Measurements from ENCODE around the gene PPP2R2B. TPM values are rescaled to one million over a fixed set of nuclear protein-coding genes. Genes with fewer than 3 reads are reported as not detected.

The PPP2R2B gene
- total and polyA plus RNA-seq, 3 donors from 2014 or later, result 9.8 to 36.6 (median 32.0) TPM

DNA sequence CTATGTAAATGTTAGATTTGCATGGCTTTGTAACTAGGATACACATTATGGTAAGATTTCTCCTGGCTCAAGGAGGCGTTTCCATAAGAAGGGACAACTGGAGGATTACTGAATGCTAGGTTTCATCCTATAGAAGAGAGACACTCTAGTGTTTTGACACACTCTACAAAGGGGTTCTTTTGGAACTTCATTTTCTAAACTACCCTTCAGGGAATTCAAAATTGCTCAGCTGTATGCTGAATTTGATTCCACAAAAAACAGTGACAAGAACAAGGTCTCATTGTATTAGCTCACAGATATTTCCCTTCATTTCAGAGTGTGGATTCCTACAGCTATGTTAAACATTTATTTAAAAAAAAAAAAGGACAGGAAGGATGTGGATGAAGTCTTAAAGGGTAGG, 151.7 kb downstream of the PPP2R2B start:
- intact Hi-C loops (cut with DNase I; ENCODE audit: low total_unique reads), result no loop called here

DNA sequence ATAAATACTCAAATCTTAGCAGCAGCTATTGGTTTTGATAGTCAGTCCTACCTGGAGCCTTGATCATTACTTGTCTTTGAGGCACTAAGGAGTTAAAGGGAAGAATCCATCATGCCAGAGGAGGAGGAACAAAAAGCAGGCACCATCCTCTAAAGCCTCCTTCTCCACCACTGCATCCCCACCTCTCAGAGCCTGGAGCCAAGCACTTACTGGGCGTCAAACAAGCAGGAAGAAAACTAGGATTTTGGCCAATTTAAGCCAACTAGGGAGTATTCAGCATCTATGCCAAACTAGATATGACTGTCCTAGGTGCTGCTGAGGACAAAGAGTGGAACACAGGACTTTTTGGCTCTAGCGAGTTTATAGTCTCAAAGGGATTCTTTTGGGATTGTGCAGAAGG, 152.5 kb downstream of the PPP2R2B start:
- H3K27me3 ChIP-seq, result no peaks in the 10 kb centered on the region
- intact Hi-C loops (cut with DNase I; ENCODE audit: low total_unique reads), result no loop called here
- no peaks in the 10 kb centered on the region for H3K36me3 ChIP-seq (ENCODE audit: low read depth, missing control alignments)
- H3K4me3 ChIP-seq, result no peak overlapping the region
- no peak overlapping the region for H3K27ac ChIP-seq
- TF ChIP-seq POLR2A (IDR thresholded peaks at IDR 0.05) (no peak), CTCF (IDR thresholded peaks at IDR 0.05) (no peak)
- 43 to 52% methylated on average over 2 of the region's 2 CpGs for WGBS, 2 donors
- no peak for DNase-seq
- no peaks in the 10 kb centered on the region for H3K9me3 ChIP-seq
- H3K4me1 ChIP-seq, result no peaks in the 10 kb centered on the region

More for the DNA sequence above, 151.7 kb downstream of the PPP2R2B start:
- DNase-seq, result no peak
- H3K36me3 ChIP-seq (ENCODE audit: low read depth, missing control alignments), result no peaks in the 10 kb centered on the region
- no peaks in the 10 kb centered on the region for H3K27me3 ChIP-seq
- 82 to 95% methylated on average over 1 of the region's 1 CpG for WGBS, 2 donors
- H3K27ac ChIP-seq, result no peak overlapping the region
- no peak for TF ChIP-seq POLR2A (IDR thresholded peaks at IDR 0.05)
- TF ChIP-seq CTCF (IDR thresholded peaks at IDR 0.05), result no peak
- no peak overlapping the region for H3K4me3 ChIP-seq
- H3K9me3 ChIP-seq, result no peaks in the 10 kb centered on the region
- H3K4me1 ChIP-seq, result no peaks in the 10 kb centered on the region

DNA sequence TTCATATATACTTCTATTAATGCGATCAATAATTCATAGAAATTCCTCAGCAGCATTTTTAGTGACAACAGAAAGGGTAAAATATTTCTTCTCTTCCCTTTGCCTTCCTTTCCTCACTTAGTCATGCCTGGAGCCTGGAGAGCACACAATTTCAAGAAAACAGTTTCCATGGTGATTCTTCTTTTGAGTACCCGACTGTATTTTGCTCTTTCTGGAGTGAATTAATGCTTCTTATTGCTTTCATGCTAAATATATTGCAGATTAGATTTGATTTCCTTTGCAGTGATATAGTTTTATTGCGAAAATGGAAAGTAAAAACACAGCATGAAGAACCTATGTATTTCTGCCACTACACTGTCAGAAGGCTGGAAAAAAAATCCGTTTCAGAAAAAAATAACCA, 153.5 kb downstream of the PPP2R2B start:
- TF ChIP-seq CTCF (IDR thresholded peaks at IDR 0.05) (no peak), POLR2A (IDR thresholded peaks at IDR 0.05) (no peak)
- Histone ChIP-seq H3K4me3 (no peak overlapping the region), H3K9me3 (no peaks in the 10 kb centered on the region), H3K36me3 (ENCODE audit: low read depth, missing control alignments) (no peaks in the 10 kb centered on the region), H3K4me1 (no peaks in the 10 kb centered on the region), H3K27ac (no peak overlapping the region), H3K27me3 (no peaks in the 10 kb centered on the region)
- WGBS, 2 donors, result 84 to 85% methylated on average over 4 of the region's 4 CpGs
- DNase-seq, result no peak
- intact Hi-C loops (cut with DNase I; ENCODE audit: low total_unique reads), result no loop called here

GRCh38 chr5:146722361-146722779, 156.2 kb downstream of the PPP2R2B start:
- H3K4me3 ChIP-seq, result no peak overlapping the region
- DNase-seq, result no peak
- no peaks in the 10 kb centered on the region for H3K9me3 ChIP-seq
- TF ChIP-seq CTCF (IDR thresholded peaks at IDR 0.05) (no peak), POLR2A (IDR thresholded peaks at IDR 0.05) (no peak)
- intact Hi-C loops (cut with DNase I; ENCODE audit: low total_unique reads), result no loop called here
- no peak overlapping the region for H3K27ac ChIP-seq
- no peaks in the 10 kb centered on the region for H3K4me1 ChIP-seq
- no peaks in the 10 kb centered on the region for H3K36me3 ChIP-seq (ENCODE audit: low read depth, missing control alignments)
- WGBS, 2 donors, result 72 to 88% methylated on average over 1 of the region's 1 CpG
- H3K27me3 ChIP-seq, result no peaks in the 10 kb centered on the region

DNA sequence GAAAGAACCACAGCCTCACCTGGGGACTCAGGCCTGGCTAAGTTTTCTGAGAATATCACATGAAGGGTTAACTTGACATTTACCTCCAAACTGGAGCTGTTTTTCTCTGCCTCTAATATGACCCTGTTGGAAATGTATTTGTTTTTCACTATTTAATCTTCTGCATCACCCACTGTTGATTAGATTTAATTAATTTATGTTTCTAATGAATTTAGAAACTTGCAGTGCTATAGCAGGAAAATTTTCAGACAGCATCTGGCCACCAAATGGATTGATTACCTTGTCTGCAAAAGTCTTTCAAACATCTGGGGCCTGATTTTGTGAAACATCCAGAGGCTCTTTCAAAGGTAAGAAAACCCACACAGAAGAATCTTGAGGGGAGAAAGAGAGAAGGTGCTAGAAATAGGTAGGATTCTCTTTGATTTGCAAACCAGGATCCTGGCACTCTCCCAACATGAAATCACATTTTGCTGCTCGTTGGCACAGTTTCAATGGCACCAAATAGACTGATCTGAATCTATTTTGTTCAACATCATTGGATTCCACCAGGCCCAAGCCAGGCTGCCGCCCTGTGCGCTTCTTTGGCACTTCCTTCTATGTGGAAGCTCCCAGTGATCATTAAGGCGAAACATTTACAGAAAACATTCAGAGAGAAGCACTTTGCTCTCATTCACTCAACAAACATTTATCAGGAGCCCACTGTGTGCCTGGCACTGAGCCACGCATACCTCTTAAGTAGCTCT, 157.3 kb downstream of the PPP2R2B start:
- Histone ChIP-seq H3K4me3 (no peak overlapping the region), H3K36me3 (ENCODE audit: low read depth, missing control alignments) (no peaks in the 10 kb centered on the region), H3K4me1 (no peaks in the 10 kb centered on the region), H3K9me3 (no peaks in the 10 kb centered on the region), H3K27ac (no peak overlapping the region), H3K27me3 (no peaks in the 10 kb centered on the region)
- no peak for DNase-seq
- intact Hi-C loops (cut with DNase I; ENCODE audit: low total_unique reads), result no loop called here
- TF ChIP-seq CTCF (IDR thresholded peaks at IDR 0.05) (no peak), POLR2A (IDR thresholded peaks at IDR 0.05) (no peak)
- WGBS, 2 donors, result 83 to 84% methylated on average over 5 of the region's 5 CpGs

Data from testis (tissue), 3 donors.